ENCODE results near the gene OSBPL9. TPM values are rescaled to one million over a fixed set of nuclear protein-coding genes. Genes with fewer than 3 reads are reported as not detected.

The OSBPL9 gene
- total RNA-seq, 1 donor from 2014 or later: 103 TPM

DNA sequence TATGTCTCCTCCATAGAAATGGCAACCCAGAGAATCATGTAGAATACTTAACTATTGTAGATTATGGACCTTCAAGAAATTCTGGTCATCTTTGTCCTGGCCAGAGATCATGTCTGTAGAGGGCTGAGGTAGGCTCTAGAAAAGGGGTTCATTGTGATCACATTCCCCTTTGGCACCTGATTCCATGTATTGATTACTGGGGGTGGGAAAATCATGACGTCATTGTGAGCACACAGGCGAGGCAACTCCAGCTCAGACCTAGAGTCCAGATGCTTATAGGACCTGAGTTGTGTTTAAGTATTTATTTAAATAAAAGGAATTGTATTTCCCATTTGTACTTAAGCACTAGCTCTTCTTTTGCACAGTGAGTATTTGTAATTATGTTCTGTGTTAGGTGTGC is 93.1 kb downstream of the OSBPL9 start:
- DNase-seq (ENCODE audit: extremely low spot score, unreplicated experiment): no peak
- H3K4me1 Mint-ChIP-seq (ENCODE audit: unreplicated experiment): no peaks in the 10 kb centered on the region
- TF ChIP-seq, protein P1, sequence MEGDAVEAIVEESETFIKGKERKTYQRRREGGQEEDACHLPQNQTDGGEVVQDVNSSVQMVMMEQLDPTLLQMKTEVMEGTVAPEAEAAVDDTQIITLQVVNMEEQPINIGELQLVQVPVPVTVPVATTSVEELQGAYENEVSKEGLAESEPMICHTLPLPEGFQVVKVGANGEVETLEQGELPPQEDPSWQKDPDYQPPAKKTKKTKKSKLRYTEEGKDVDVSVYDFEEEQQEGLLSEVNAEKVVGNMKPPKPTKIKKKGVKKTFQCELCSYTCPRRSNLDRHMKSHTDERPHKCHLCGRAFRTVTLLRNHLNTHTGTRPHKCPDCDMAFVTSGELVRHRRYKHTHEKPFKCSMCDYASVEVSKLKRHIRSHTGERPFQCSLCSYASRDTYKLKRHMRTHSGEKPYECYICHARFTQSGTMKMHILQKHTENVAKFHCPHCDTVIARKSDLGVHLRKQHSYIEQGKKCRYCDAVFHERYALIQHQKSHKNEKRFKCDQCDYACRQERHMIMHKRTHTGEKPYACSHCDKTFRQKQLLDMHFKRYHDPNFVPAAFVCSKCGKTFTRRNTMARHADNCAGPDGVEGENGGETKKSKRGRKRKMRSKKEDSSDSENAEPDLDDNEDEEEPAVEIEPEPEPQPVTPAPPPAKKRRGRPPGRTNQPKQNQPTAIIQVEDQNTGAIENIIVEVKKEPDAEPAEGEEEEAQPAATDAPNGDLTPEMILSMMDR (IDR thresholded peaks at IDR 0.05): no peak
- no peak overlapping the region for H3K4me3 Mint-ChIP-seq (ENCODE audit: unreplicated experiment)
- H3K9me3 Mint-ChIP-seq (ENCODE audit: unreplicated experiment): no peaks in the 10 kb centered on the region
- H3K36me3 Mint-ChIP-seq (ENCODE audit: unreplicated experiment): no peaks in the 10 kb centered on the region
- H3K27me3 Mint-ChIP-seq (ENCODE audit: unreplicated experiment): no peaks in the 10 kb centered on the region
- no peak overlapping the region for H3K27ac Mint-ChIP-seq (ENCODE audit: unreplicated experiment)

DNA sequence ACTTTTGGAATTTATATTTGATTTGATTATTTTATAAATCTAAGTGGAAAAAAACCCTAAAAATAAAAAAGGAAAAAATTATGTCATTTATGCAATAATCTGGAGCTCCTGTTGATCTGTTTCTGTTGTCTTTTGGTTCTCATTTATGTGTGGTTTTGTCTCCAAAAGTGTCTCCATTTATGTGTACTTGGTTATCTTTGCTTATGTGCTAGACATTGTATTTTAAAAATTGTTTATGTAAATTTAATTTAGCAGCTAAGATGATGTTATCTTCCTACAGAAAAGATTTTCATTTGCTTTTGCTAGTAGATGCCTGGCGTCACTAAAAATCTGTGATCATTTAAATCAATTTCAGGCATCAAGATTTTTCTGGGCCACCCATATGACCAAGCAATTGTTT is 95.7 kb downstream of the OSBPL9 start:
- DNase-seq (ENCODE audit: extremely low spot score, unreplicated experiment): no peak
- TF ChIP-seq, protein P1 (IDR thresholded peaks at IDR 0.05): no peak
- Mint-ChIP-seq H3K9me3 (ENCODE audit: unreplicated experiment) (no peaks in the 10 kb centered on the region), H3K27me3 (ENCODE audit: unreplicated experiment) (no peaks in the 10 kb centered on the region), H3K4me3 (ENCODE audit: unreplicated experiment) (no peak overlapping the region), H3K36me3 (ENCODE audit: unreplicated experiment) (peaks cover 10% of the 10 kb centered on the region), H3K27ac (ENCODE audit: unreplicated experiment) (no peak overlapping the region), H3K4me1 (ENCODE audit: unreplicated experiment) (no peaks in the 10 kb centered on the region)

DNA sequence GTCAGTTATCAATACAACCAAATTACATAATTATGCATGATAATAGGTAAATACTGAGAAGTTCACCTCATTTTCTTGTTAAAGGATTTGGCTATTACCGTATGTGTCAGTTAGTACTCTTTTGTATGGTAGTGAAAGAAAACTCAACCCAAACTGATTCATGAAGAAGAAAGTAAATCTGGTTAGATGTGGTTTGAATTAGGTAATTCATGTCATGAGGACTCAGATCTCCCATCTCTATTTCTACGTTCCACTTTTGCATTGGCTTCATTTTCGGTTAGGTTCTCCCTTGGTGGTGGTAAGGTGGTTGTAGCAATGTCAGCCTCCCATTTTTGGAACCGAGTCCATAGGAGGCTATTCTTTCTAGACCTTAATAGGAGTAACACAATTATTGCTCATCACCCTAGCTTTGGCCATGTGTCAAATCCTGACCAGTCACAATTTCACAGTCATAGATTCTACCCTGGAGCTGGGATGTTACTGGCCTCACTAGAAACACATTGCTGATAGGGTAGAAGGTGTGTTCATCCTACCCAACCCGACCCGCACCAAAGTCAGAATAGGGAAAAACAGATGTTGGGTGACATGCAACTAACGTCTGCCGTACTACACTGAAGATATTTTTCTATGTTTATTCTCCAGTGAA is 97.6 kb downstream of the OSBPL9 start:
- no peak for DNase-seq (ENCODE audit: extremely low spot score, unreplicated experiment)
- Mint-ChIP-seq H3K36me3 (ENCODE audit: unreplicated experiment) (peaks cover 10% of the 10 kb centered on the region), H3K27ac (ENCODE audit: unreplicated experiment) (no peak overlapping the region), H3K27me3 (ENCODE audit: unreplicated experiment) (no peaks in the 10 kb centered on the region), H3K9me3 (ENCODE audit: unreplicated experiment) (no peaks in the 10 kb centered on the region), H3K4me1 (ENCODE audit: unreplicated experiment) (no peaks in the 10 kb centered on the region), H3K4me3 (ENCODE audit: unreplicated experiment) (no peak overlapping the region)
- TF ChIP-seq, protein P1 (IDR thresholded peaks at IDR 0.05): no peak

DNA sequence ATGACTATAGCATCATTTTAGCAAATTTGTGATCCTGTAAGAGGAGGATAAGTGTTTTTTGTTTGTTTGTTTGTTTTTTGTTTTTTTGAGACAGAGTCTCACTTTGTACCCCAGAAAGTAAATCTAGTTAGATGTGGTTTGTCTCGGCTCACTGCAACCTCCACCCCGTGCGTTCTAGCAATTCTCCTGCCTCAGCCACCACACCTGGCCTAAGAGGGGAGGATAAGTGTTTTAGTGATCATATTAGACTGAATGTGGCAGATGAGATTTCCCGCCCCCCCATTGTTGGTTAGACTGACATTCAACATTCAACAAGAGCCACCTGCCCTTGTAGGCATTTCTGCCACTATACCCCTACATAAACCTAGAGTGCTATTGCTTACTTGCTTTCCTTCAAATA is 98.5 kb downstream of the OSBPL9 start:
- no peak for DNase-seq (ENCODE audit: extremely low spot score, unreplicated experiment)
- TF ChIP-seq, protein P1 (IDR thresholded peaks at IDR 0.05): no peak
- Mint-ChIP-seq H3K27me3 (ENCODE audit: unreplicated experiment) (no peaks in the 10 kb centered on the region), H3K4me3 (ENCODE audit: unreplicated experiment) (no peak overlapping the region), H3K27ac (ENCODE audit: unreplicated experiment) (no peak overlapping the region), H3K36me3 (ENCODE audit: unreplicated experiment) (peaks cover 11% of the 10 kb centered on the region), H3K4me1 (ENCODE audit: unreplicated experiment) (no peaks in the 10 kb centered on the region), H3K9me3 (ENCODE audit: unreplicated experiment) (no peaks in the 10 kb centered on the region)

DNA sequence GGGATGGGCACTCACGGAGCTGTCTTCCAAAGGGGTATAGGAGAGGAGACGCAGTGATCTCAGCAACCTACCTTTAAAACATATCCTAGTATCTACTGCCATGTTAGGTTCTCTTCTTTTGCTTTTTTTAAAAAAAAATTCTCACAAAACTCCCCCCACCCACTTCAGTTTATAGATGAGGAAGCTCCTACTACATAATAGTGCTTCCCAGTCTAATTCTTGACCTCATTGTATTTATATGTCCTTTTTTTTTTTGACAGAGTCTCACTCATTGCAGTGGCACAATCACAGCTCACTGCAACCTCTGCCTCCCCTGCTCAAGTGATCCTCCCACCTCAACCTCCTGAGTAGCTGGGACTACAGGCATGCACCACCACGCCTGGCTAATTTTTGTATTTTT is 99.9 kb downstream of the OSBPL9 start:
- H3K27ac Mint-ChIP-seq (ENCODE audit: unreplicated experiment): no peak overlapping the region
- TF ChIP-seq, protein P1 (IDR thresholded peaks at IDR 0.05): no peak
- peaks cover 13% of the 10 kb centered on the region for H3K36me3 Mint-ChIP-seq (ENCODE audit: unreplicated experiment)
- H3K4me3 Mint-ChIP-seq (ENCODE audit: unreplicated experiment): no peak overlapping the region
- no peaks in the 10 kb centered on the region for H3K9me3 Mint-ChIP-seq (ENCODE audit: unreplicated experiment)
- H3K27me3 Mint-ChIP-seq (ENCODE audit: unreplicated experiment): no peaks in the 10 kb centered on the region
- H3K4me1 Mint-ChIP-seq (ENCODE audit: unreplicated experiment): no peaks in the 10 kb centered on the region
- DNase-seq (ENCODE audit: extremely low spot score, unreplicated experiment): no peak
